HG03432 (cell line): ENCODE data around the gene DOK6.

Experiments used
- ATAC-seq: cut with Tn5 transposase; IDR thresholded peaks from one replicate; pipeline ENCODE4 v1.9.1; 2021; ENCODE audit warnings: mild to moderate bottlenecking, moderate library complexity; ENCODE audit not compliant: unreplicated experiment

DOK6 gene

GRCh38 chr18:69537183-69537582 lies 136.5 kb downstream of the DOK6 start:
- no peak for ATAC-seq

GRCh38 chr18:69538849-69539248 lies 138.2 kb downstream of the DOK6 start:
- no peak for ATAC-seq

GRCh38 chr18:69539404-69539803 lies 138.7 kb downstream of the DOK6 start:
- no peak for ATAC-seq

- ATAC-seq, result no peak
These were observed 155.5 kb downstream of the DOK6 start for GRCh38 chr18:69556228-69556627.

- ATAC-seq, result no peak
These were observed 156.6 kb downstream of the DOK6 start for GRCh38 chr18:69557282-69557681.

- no peak for ATAC-seq
These were observed 157.4 kb downstream of the DOK6 start for GRCh38 chr18:69558052-69558451.

- ATAC-seq, result no peak
These were observed 158.9 kb downstream of the DOK6 start for GRCh38 chr18:69559604-69560003.

- ATAC-seq, result no peak
These were observed 163.9 kb downstream of the DOK6 start for GRCh38 chr18:69564602-69565001.

GRCh38 chr18:69567813-69568488 lies 167.3 kb downstream of the DOK6 start:
- no peak for ATAC-seq

GRCh38 chr18:69569133-69569532 lies 168.4 kb downstream of the DOK6 start:
- ATAC-seq, result no peak

- no peak for ATAC-seq
These were observed 173.7 kb downstream of the DOK6 start for GRCh38 chr18:69574401-69574800.

GRCh38 chr18:69580107-69580506 lies 179.4 kb downstream of the DOK6 start:
- peak; percentile 82 for ATAC-seq

- ATAC-seq, result no peak
These were observed 183.7 kb downstream of the DOK6 start for GRCh38 chr18:69584429-69584828.

GRCh38 chr18:69585696-69586095 lies 185.0 kb downstream of the DOK6 start:
- no peak for ATAC-seq

GRCh38 chr18:69586537-69586936 lies 185.8 kb downstream of the DOK6 start:
- no peak for ATAC-seq

GRCh38 chr18:69588301-69588700 lies 187.6 kb downstream of the DOK6 start:
- ATAC-seq, result no peak

- ATAC-seq, result no peak
These were observed 189.5 kb downstream of the DOK6 start for GRCh38 chr18:69590150-69590549.

- no peak for ATAC-seq
These were observed 195.7 kb downstream of the DOK6 start for GRCh38 chr18:69596345-69596744.

- ATAC-seq, result no peak
These were observed 196.9 kb downstream of the DOK6 start for GRCh38 chr18:69597561-69597960.

- ATAC-seq, result no peak
These were observed 198.7 kb downstream of the DOK6 start for GRCh38 chr18:69599377-69599776.

GRCh38 chr18:69612242-69612641 lies 211.6 kb downstream of the DOK6 start:
- ATAC-seq, result no peak

- no peak for ATAC-seq
These were observed 215.4 kb downstream of the DOK6 start for GRCh38 chr18:69616114-69616513.

- no peak for ATAC-seq
These were observed 216.7 kb downstream of the DOK6 start for GRCh38 chr18:69617408-69617807.
